Inferior parietal cortex (tissue), 1 donor: ENCODE data around the gene VAT1L.

Source experiments
- DNase-seq: peaks from one replicate; pipeline ENCODE4 v3.0.0-alpha.2; 2016; ENCODE audit errors: extremely low spot score

VAT1L gene

GRCh38 chr16:77834635-77835540 is 46.5 kb downstream of the VAT1L start:
- DNase-seq = no peak

- no peak for DNase-seq
These were observed 48.4 kb downstream of the VAT1L start for GRCh38 chr16:77836801-77837200.

GRCh38 chr16:77838597-77839255 is 50.4 kb downstream of the VAT1L start:
- no peak for DNase-seq

GRCh38 chr16:77840093-77840492 is 51.7 kb downstream of the VAT1L start:
- DNase-seq = no peak

- DNase-seq = no peak
These were observed 52.5 kb downstream of the VAT1L start for GRCh38 chr16:77840673-77841501.

GRCh38 chr16:77841502-77841763 is 53.1 kb downstream of the VAT1L start:
- DNase-seq = no peak

- no peak for DNase-seq
These were observed 54.1 kb downstream of the VAT1L start for GRCh38 chr16:77842468-77842867.

- no peak for DNase-seq
These were observed 55.0 kb downstream of the VAT1L start for GRCh38 chr16:77843405-77843804.

GRCh38 chr16:77844801-77845200 is 56.4 kb downstream of the VAT1L start:
- DNase-seq = no peak

- no peak for DNase-seq
These were observed 61.4 kb downstream of the VAT1L start for GRCh38 chr16:77849646-77850258.

- DNase-seq = no peak
These were observed 62.4 kb downstream of the VAT1L start for GRCh38 chr16:77850636-77851333.

- DNase-seq = no peak
These were observed 64.8 kb downstream of the VAT1L start for GRCh38 chr16:77853161-77853560.

GRCh38 chr16:77856438-77857160 is 68.2 kb downstream of the VAT1L start:
- DNase-seq = no peak

GRCh38 chr16:77858060-77858459 is 69.7 kb downstream of the VAT1L start:
- DNase-seq = no peak

- DNase-seq = no peak
These were observed 71.3 kb downstream of the VAT1L start for GRCh38 chr16:77859493-77860232.

- DNase-seq = no peak
These were observed 72.6 kb downstream of the VAT1L start for GRCh38 chr16:77860953-77861352.

GRCh38 chr16:77863250-77863649 is 74.9 kb downstream of the VAT1L start:
- DNase-seq = no peak

- no peak for DNase-seq
These were observed 78.4 kb downstream of the VAT1L start for GRCh38 chr16:77866752-77867151.

- DNase-seq = no peak
These were observed 79.7 kb downstream of the VAT1L start for GRCh38 chr16:77868052-77868451.

GRCh38 chr16:77868478-77868877 is 80.1 kb downstream of the VAT1L start:
- no peak for DNase-seq
